ENCODE measurements around the gene DAD1.
"Not testable (repeated sequence)": the region's sequence is repeated elsewhere in the genome, so short reads cannot be mapped to it uniquely, and the experiment has no call there.

The DAD1 gene

DNA sequence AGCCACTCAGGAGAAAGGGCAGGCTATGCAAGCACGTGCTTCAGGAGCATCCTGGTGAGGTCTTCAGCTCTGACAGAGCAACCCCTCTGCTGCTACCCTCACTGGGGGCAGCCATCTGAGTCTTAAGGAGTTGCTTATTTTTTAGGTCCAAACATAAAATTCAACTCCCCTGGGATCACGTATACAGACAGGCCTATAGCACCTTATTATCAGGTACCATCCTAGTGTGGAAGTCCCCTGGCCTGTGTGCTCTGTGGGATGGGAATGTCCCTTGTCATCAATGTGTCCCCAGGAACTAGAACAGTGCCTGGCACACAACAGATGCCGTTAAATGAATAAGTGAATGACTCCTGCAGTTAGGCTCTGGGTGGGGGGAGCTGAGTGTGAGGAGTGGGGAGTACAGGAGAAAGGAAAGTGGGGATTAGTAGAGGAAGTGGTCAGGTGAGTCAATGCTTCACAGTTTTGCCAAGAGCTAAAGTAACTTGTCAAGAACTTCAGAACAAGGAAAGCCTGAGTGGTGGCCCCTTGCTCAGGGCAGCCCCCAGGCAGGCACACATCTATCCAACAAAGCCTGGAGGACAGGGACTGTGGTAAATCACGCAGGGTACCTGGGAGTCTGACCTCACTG is 33.5 kb downstream of the DAD1 start:
- FAIRE-seq (no peak), DNase-seq (ENCODE audit: extremely low spot score, insufficient read length, low read depth) (no peak)

DNA sequence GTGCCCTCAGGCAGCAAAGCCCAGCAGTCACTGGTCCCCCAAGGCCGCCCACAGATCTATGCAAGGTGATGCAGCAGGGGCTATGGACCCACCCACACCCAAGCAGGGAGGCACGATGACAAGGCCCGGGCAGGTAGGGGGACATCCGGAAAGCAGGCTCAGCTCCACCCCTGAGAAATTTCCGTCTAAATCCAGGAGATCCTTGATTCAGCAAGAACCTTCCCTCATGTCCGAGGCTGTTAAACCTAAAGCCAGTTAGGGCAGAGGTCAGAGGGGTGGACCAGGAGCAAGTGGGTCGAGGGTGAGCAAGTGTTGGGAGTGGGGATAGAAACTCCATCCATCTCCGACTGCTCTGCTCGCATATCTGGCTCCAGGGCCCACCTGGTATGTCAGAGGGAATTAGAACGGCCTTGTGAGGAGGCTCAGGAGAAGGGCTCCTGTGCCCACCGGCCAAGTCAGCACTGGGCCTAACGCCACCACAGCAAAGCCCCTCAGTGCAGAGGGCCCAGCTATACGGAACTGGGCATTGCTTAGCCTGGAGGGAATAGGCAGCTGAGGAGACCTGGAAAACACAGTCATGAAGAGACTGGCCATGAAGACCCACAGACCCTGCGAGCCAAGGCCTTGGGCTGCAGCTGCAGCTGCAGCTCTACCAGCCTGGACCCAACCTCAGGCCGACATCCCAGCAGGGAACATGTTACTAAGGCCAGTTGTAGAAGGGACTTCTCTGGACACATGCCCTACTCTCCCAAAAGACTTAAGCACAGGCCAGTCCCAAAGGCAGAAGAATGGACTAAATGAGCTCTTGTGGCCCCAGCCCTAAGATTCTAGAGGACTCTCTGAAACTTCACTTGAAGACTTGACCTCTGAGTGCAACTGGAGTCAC is 34.3 kb downstream of the DAD1 start:
- DNase-seq (ENCODE audit: extremely low spot score, insufficient read length, low read depth) (no peak), FAIRE-seq (peak; percentile 38)

DNA sequence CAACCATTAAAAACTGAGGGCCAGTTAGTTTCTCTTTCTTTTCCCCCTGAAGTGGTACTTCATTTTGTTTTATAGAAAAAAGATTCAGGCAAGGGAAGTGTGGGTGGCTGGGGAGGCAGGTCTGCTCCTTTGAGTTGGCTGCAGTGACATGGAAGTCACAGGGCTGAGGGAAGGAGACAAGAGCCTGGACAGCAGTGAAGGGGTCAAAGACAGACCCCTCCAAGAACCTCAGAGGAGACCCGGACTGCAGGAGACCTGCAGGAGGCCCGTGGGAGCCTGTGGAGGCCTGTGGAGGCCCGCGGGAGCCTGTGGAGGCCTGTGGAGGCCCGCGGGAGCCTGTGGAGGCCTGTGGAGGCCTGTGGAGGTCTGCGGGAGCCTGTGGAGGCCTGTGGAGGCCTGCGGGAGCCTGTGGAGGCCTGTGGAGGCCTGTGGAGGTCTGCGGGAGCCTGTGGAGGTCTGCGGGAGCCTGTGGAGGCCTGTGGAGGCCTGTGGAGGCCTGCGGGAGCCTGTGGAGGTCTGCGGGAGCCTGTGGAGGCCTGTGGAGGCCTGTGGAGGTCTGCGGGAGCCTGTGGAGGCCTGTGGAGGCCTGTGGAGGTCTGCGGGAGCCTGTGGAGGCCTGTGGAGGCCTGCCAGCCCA is 35.0 kb downstream of the DAD1 start:
- DNase-seq (ENCODE audit: extremely low spot score, insufficient read length, low read depth), result not testable (repeated sequence)
- peak; percentile 21 for FAIRE-seq

DNA sequence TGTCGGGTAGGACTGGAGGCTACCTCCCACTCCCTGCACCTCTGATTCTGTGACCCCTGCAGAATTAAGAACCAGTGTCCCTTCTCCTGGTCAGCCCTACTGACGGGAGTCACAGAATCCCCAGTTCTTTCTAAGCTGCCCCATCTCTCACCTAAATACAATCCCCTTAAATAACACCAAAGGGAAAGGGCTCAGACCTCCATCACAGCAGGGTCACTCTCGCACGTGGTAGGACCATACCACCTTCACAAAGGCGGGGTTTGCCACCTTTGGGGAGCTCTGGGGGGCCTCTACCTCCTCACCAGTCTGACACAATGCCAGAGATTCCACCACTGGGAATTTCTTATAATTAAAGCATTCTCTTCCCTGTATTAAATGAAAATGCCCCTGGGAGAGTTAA is 35.6 kb downstream of the DAD1 start:
- DNase-seq (ENCODE audit: extremely low spot score, insufficient read length, low read depth), result no peak
- no peak for FAIRE-seq

DNA sequence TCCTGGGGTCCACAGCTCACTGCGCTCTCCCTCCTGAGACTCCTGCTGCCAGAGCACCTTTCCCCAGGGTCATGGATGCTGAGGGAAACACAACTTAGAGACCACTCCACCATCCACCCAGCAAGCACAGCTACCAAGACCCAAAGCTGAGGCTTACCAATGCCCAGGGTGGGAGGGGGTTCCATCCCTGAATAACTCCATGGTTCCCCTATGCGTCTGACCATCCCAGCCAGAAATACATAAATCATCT is 36.3 kb downstream of the DAD1 start:
- DNase-seq (ENCODE audit: extremely low spot score, insufficient read length, low read depth) (no peak), FAIRE-seq (no peak)

DNA sequence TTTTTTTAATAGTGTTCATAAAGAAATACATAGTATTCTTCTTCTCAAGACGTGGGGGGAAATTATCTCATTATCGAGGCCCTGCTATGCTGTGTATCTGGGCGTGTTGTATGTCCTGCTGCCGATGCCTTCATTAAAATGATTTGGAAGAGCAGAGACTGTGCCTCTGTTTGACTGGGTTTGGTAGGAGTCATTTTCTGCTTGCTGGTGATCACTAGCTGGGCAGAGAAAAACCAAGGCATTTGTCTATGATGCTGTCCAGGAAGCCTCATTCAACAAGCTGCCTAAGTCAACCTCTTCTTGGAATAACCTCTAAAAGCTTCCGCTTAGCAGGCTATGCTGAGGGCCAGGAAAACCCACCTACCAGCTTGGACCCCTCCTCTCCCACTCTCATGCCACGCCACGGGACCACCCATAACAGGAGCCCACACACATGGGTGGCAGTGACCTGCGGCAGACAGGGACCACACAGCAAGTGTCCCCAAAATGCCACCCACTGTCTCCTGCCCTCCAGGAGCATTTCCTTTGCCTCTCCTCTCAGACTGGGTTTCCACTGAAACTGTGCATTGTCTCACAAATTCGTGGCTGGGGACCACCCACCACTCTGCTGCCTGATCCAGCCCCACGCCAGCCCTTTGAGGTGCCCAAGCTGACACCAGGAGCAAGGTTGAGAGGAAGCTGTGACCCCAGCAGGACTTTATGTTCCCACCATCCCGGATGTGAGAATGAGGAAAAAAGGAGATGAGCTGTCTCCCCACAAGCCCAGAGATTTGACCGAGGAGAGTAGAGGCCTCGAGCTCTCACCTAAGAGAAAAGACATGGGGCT is 36.8 kb downstream of the DAD1 start:
- no peak for DNase-seq (ENCODE audit: extremely low spot score, insufficient read length, low read depth)
- FAIRE-seq, result no peak

DNA sequence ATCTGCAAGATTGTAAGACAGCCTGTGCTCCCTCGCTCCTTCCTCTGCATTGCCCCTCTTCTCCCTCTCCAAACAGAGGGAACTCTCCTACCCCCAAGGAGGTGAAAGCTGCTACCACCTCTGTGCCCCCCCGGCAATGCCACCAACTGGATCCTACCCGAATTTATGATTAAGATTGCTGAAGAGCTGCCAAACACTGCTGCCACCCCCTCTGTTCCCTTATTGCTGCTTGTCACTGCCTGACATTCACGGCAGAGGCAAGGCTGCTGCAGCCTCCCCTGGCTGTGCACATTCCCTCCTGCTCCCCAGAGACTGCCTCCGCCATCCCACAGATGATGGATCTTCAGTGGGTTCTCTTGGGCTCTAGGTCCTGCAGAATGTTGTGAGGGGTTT is 37.4 kb downstream of the DAD1 start:
- FAIRE-seq (no peak), DNase-seq (ENCODE audit: extremely low spot score, insufficient read length, low read depth) (no peak)

DNA sequence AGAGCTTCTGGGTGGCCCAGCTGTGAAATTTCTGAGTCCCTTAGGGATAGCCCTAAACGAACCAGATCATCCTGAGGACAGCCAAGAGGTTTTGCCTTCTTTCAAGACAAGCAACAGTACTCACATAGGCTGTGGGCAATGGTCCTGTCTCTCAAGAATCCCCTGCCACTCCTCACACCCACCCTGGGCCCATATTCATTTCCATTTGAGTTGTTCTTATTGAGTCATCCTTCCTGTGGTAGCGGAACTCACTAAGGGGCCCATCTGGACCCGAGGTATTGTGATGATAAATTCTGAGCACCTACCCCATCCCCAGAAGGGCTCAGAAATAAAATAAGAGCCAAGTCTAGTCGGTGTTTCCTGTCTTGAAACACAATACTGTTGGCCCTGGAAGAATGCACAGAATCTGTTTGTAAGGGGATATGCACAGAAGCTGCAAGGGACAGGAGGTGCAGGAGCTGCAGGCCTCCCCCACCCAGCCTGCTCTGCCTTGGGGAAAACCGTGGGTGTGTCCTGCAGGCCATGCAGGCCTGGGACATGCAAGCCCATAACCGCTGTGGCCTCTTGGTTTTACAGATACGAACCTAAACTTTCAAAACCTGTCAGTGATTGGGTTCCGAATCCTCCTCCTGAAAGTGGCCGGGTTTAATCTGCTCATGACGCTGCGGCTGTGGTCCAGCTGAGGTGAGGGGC is 38.9 kb downstream of the DAD1 start:
- peak; percentile 89 for FAIRE-seq
- no peak for DNase-seq (ENCODE audit: extremely low spot score, insufficient read length, low read depth)

DNA sequence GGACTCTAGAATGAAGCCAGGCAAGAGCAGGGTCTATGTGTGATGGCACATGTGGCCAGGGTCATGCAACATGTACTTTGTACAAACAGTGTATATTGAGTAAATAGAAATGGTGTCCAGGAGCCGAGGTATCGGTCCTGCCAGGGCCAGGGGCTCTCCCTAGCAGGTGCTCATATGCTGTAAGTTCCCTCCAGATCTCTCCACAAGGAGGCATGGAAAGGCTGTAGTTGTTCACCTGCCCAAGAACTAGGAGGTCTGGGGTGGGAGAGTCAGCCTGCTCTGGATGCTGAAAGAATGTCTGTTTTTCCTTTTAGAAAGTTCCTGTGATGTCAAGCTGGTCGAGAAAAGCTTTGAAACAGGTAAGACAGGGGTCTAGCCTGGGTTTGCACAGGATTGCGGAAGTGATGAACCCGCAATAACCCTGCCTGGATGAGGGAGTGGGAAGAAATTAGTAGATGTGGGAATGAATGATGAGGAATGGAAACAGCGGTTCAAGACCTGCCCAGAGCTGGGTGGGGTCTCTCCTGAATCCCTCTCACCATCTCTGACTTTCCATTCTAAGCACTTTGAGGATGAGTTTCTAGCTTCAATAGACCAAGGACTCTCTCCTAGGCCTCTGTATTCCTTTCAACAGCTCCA is 39.6 kb downstream of the DAD1 start:
- FAIRE-seq, result no peak
- DNase-seq (ENCODE audit: extremely low spot score, insufficient read length, low read depth), result no peak

DNA sequence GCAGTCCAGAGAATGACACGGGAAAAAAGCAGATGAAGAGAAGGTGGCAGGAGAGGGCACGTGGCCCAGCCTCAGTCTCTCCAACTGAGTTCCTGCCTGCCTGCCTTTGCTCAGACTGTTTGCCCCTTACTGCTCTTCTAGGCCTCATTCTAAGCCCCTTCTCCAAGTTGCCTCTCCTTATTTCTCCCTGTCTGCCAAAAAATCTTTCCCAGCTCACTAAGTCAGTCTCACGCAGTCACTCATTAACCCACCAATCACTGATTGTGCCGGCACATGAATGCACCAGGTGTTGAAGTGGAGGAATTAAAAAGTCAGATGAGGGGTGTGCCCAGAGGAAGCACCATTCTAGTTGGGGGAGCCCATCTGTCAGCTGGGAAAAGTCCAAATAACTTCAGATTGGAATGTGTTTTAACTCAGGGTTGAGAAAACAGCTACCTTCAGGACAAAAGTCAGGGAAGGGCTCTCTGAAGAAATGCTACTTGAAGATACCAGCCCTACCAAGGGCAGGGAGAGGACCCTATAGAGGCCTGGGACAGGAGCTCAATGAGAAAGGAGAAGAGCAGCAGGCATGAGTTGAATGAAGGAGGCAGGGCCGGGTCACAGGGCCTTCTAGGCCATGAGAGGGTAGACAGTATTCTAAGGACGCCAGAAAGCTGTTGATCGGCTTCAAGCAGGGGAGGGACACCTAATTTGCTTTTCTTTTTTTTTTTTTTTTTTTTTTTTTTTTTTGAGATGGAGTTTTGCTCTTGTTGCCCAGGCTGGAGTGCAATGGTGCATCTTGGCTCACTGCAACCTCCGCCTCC is 40.9 kb downstream of the DAD1 start:
- FAIRE-seq (no peak), DNase-seq (ENCODE audit: extremely low spot score, insufficient read length, low read depth) (no peak)

DNA sequence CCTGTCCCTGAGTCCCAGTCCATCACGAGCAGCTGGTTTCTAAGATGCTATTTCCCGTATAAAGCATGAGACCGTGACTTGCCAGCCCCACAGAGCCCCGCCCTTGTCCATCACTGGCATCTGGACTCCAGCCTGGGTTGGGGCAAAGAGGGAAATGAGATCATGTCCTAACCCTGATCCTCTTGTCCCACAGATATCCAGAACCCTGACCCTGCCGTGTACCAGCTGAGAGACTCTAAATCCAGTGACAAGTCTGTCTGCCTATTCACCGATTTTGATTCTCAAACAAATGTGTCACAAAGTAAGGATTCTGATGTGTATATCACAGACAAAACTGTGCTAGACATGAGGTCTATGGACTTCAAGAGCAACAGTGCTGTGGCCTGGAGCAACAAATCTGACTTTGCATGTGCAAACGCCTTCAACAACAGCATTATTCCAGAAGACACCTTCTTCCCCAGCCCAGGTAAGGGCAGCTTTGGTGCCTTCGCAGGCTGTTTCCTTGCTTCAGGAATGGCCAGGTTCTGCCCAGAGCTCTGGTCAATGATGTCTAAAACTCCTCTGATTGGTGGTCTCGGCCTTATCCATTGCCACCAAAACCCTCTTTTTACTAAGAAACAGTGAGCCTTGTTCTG is 41.6 kb downstream of the DAD1 start:
- DNase-seq (ENCODE audit: extremely low spot score, insufficient read length, low read depth) (no peak), FAIRE-seq (no peak)

DNA sequence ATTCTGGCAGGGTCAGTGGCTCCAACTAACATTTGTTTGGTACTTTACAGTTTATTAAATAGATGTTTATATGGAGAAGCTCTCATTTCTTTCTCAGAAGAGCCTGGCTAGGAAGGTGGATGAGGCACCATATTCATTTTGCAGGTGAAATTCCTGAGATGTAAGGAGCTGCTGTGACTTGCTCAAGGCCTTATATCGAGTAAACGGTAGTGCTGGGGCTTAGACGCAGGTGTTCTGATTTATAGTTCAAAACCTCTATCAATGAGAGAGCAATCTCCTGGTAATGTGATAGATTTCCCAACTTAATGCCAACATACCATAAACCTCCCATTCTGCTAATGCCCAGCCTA is 42.3 kb downstream of the DAD1 start:
- FAIRE-seq, result no peak
- DNase-seq (ENCODE audit: extremely low spot score, insufficient read length, low read depth), result no peak

DNA sequence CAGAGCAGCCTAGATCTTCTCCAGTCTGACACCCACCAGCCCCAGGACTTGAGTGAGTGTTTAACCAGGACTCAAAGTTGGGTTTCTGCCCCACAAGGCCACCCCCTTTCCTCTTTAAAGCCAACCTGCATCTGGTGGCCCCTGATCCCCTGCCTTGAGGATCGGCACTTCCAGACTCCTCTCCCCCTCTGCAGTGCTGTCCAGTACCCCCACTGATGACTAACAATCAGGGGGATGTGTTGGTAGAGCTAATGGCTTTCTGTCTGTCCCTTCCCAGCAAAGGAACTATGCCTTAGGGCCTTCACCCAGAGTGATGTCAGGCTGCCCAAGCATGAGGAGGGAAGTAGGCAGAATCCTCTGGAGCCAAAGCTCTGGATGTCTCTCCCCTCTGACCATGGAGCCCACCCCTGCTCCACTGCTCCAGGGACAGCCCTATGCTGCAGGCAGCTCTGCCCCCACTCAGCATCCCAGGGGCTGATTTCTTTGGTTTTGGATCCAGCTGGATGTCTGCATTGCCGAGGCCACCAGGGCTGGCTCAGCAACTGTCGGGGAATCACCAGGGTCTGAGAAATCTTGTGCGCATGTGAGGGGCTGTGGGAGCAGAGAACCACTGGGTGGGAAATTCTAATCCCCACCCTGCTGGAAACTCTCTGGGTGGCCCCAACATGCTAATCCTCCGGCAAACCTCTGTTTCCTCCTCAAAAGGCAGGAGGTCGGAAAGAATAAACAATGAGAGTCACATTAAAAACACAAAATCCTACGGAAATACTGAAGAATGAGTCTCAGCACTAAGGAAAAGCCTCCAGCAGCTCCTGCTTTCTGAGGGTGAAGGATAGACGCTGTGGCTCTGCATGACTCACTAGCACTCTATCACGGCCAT is 42.9 kb downstream of the DAD1 start:
- no peak for DNase-seq (ENCODE audit: extremely low spot score, insufficient read length, low read depth)
- FAIRE-seq, result no peak

DNA sequence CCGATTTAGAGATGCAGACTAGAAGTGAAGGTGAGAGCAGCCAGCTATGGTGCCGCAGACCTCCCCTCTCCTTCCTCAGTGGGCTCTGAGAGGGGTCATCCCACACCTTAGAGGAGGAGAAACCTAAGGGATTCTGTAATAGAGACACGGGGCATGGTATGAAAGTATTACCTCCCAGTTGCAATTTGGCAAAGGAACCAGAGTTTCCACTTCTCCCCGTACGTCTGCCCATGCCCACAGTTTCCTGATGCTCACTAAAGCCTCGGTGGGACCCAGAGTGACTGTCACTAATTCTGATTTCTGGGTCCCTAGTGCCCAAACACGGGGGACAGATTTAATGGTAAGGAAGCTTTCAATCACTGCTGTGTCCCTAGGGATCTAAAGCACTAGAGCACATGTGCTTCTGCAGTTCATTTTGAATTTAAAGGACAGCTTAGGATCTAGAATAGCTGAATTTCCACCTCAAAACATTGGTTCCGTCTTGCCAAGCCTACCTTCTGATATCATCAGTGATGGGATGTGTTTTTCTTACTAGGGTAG is 44.1 kb downstream of the DAD1 start:
- DNase-seq (ENCODE audit: extremely low spot score, insufficient read length, low read depth), result no peak
- no peak for FAIRE-seq

DNA sequence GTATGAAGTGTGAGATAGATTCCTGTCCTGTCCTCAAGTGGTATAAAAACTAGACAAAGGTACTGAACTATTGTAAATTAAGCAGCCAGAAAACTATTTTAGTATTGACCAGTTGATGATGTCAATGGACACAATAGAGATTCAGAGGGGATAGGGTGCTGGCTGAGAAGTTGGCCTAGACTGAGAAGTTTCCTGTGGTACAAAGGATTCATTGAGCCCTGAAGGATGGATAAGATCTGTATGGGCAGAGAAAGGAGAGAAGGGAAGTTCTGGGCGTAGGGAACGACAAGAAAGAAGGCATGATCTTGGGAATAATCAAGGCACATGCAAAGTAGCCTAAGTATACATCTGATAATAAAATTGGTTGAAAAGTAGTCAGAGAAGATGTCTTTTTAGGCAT is 44.6 kb downstream of the DAD1 start:
- no peak for DNase-seq (ENCODE audit: extremely low spot score, insufficient read length, low read depth)
- no peak for FAIRE-seq

DNA sequence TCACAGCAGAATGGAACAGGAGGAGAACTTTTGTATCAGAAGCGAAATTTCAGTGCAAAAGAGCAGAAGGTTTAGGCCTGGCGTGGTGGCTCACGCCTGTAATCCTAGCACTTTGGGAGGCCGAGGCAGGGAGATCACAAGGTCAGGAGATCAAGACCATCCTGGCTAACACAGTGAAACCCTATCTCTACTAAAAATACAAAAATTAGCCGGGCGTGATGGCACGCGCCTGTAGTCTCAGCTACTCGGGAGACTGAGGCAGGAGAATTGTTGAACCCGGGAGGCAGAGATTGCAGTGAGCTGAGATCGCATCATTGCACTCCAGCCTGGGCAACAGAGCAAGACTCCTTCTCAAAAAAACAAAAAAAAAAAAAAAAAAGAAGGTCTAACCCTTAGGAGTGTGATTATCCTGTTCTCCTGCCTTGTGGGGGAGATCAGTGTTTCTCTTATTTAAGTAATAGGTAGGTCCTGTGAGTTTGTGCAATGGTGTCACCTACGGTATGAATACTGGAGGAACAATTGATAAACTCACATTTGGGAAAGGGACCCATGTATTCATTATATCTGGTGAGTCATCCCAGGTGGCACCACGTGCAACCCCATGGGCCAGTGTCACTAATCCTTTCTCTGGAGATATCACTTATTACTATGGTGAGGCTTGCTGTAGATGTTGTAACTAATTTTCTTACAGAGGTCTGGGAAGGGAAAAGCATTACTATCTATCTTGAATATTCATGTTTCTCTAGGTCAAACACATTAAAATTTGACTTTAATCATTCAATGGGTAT is 45.3 kb downstream of the DAD1 start:
- not testable (repeated sequence) for DNase-seq (ENCODE audit: extremely low spot score, insufficient read length, low read depth); FAIRE-seq

DNA sequence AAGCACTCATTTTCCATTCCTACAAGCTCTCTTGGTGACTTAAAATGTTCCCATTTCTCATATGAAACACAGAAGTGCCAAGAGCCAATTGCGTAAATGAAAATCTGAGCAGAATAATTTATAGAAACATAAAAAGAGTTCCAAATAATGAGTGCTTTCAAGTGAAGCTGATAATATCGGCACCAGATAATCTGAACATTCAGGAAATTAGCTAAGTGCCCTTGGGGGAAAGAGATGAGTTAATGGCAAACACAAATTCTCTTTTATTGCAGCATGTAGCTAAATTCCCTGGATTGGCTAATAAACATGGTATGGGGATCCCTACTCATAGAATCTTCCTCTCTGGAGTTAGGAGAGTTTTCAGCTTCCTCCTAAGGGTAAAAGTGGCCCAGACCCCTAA is 46.7 kb downstream of the DAD1 start:
- FAIRE-seq, result no peak
- no peak for DNase-seq (ENCODE audit: extremely low spot score, insufficient read length, low read depth)

All from GM18507 (cell line).